CD1c-positive myeloid dendritic cell (primary cell): ENCODE results near the gene DACH1.
A peak's percentile ranks its signal among the peaks of the same experiment; 100 is the strongest.
"Not testable (repeated sequence)": the region's sequence is repeated elsewhere in the genome, so short reads cannot be mapped to it uniquely, and the experiment has no call there.

Experiments
- DNase-seq: peaks from one replicate; pipeline ENCODE4 v3.0.0-alpha.2; 2016; ENCODE audit errors: extremely low spot score

DACH1 gene

GRCh38 chr13:71865874-71866334 is 1.1 kb downstream of the DACH1 start:
- no peak for DNase-seq

DNA sequence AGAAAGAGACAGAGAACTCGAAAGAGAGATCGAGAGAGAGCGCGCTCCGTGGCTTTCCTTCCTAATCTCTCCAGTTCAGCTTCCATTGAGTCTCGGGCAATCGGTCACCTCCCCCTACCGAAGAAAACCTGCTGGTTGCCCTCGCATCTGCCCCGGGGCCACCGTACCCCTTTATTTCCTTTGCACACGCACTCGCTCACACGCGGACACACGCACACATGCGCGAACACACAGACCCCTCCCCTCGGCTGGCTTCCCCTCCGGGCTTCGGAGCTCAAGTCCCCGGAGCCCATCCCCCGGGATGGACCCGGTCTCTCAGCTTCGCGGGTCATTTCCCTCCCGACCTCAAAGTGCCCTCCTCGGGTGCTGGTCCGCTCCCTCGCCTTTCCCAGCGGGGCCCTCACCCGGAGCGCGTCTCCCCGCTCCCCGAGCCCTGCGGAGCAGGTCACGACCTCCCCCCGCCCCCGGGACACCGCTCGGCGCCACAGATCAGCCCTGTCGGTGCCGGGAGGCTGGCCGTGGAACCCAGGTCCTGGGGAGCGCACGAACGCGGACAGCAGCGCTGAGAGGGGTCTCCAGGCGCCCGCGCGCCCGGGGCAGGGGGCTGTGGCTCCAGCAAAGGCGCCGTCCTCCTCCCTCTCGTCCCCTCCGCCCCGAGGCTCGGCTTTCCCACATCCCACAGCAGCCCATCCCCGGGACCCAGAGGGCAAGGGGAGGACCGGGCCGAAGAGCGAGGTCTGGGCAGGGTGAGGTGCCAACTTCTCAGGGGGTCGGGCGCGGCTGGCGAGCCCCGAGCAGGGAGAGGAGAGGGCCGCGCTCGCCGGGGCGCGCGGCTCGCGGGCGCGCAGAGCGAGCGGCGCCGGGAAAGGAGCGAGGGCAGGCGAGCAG is 1.8 kb downstream of the DACH1 start:
- DNase-seq = peak; percentile 20

DNA sequence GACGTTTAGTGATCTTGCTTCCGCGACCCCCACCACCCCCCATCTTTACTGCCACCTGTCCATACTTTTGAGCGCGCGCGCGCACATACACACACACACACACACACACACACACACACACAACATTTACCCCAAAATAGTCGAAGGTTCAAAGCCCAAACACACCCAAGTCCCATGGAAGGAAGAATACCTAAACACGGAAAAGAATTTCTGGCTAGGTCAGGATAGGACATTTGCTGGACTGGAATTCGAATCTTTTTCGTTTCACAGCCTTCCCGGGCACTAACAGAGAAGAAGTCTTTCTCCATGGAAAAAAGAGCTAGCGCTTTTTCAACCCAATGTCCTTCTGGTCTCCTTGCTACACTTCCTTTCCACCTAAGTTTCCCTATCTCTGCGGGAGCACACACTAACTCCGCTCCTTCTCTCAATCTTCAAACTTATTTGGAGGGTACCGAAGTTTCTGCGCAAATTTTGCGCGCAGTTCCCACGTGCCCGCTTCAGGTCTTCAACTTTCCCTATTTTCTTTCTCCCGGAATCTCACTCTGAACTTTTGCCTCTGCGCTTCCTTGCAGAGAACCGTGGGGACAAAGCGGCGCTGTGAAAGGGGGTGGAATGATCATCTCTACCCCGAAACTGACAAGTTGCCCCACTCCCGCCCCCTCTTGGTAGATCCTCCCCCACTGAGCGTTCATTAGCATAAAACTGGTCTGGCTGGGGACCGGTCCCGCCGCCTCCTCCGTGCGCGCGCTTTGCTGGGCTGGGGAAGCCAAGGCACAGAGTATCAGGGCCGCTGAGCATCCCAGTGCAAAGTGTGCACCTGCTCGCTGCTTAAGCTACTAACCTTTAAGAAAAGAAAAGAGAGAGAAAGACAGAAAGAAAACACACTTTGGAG is 2.7 kb downstream of the DACH1 start:
- peak; percentile 35 for DNase-seq

DNA sequence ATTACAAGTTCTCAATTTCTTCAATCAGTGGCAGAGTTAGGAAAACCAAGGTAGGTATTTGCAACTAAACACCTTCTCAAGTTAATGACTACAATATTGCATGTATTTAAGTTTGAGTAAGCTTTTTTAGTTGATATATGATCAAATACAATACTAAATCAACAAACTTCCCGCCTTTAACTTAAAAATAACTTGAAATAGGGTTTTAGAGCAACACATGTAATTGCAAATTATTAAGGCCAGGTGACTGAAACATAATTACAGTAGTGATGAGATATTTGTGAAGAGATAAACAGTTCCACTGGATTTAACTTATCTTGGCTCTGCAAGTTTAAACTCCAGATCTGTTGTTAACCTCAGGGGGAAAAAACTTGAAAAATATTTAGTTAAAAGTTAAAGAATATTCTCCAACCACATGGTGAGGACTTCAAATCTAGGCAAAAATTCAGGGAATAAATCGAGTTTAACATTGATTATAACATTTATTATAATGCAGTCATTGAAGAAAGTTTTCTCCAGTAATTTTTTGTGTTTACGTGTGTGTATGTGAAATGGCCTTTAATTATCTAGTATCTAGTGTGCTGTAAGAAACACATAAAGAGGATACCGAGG is 3.6 kb downstream of the DACH1 start:
- DNase-seq = no peak

DNA sequence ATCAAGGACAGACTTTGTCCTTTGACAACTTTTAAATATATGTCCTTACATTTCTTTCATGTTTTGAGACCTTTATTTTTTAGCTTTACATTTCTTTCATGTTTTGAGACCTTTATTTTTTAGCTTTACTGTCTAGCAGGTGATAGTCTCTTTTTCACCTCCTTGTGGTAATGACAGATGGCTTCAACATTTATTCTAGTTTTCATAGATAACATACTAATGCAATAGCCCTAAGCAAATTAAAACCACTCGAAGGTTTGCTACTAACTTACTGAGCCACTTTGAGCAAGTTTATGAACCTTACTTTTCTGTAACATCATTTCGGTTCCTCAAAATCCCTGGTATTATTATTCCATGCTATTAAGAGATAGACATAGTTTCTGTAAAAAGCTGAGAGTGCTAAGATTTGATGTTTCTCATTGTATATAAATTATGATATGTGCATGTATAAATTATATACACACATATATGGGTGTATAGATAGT is 4.5 kb downstream of the DACH1 start:
- DNase-seq = no peak

GRCh38 chr13:71861769-71862458 is 5.1 kb downstream of the DACH1 start:
- DNase-seq = no peak

GRCh38 chr13:71860547-71861138 is 6.4 kb downstream of the DACH1 start:
- no peak for DNase-seq

DNA sequence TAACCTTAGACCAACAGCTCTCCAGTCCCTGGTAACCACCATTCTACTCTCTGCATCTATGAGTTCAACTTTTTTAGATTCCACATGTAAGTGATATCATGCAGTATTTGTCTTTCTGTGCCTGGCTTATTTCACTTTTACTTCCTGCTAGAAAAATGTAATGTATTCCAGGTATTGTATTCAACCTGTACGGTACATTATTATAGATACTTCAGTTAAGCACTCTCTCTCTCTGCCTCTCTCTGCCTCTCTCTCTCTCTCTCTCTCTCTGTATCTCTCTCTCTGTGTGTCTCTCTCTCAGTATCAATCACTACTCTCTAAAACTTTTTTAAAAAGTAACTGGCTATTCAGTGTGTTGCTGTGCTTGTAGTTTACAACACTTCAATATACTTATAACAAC is 8.4 kb downstream of the DACH1 start:
- DNase-seq = no peak

- no peak for DNase-seq
These were observed 10.4 kb downstream of the DACH1 start for GRCh38 chr13:71856548-71857043.

GRCh38 chr13:71854401-71854800 is 12.6 kb downstream of the DACH1 start:
- DNase-seq = no peak

- no peak for DNase-seq
These were observed 13.3 kb downstream of the DACH1 start for GRCh38 chr13:71853725-71854124.

GRCh38 chr13:71852736-71853135 is 14.3 kb downstream of the DACH1 start:
- DNase-seq = no peak

GRCh38 chr13:71851498-71852409 is 15.2 kb downstream of the DACH1 start:
- DNase-seq = no peak

DNA sequence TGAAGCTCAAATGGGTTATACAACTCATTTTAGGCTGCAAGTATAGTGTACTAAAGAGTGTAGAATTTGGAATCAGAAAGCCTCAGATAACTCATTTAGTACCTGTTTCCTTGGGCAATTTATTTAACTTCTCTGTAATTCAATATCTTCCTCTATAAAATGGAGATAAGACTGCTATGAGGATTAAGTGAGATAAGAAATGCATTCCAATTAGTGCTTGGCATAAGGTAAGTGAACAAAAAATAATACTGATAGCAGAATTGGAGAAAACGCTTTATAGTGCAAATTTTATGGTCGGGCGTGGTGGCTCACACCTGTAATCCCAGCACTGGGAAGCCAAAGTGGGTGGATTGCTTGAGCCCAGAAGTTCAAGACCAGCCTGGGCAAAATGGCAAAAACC is 25.0 kb downstream of the DACH1 start:
- no peak for DNase-seq

DNA sequence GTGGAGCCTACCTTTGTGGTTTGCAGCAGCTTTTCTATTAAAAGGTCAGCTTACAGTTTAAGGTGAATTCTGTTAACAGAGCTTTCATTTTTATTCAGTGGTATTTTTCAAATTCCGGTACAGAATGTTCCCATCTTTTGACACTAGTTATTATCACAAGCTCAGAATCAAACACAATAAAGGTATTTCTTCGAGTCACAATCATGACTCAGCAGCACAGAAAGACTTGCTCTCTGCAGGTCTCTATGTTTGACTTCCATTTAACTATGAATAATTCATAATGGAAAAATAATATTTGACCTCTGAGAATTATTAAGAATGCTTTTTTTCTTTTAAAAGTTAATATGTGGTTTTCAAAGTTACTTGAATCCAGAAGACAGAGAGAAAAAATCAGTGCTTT is 28.2 kb downstream of the DACH1 start:
- DNase-seq = no peak

DNA sequence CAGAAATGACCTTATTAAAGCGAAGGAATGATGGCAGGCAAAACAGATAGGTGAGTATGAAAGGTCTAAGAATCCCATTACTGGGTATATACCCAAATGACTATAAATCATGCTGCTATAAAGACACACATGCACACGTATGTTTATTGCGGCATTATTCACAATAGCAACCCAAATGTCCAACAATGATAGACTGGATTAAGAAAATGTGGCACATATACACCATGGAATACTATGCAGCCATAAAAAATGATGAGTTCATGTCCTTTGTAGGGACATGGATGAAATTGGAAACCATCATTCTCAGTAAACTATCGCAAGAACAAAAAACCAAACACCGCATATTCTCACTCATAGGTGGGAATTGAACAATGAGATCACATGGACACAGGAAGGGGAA is 29.4 kb downstream of the DACH1 start:
- DNase-seq = not testable (repeated sequence)

DNA sequence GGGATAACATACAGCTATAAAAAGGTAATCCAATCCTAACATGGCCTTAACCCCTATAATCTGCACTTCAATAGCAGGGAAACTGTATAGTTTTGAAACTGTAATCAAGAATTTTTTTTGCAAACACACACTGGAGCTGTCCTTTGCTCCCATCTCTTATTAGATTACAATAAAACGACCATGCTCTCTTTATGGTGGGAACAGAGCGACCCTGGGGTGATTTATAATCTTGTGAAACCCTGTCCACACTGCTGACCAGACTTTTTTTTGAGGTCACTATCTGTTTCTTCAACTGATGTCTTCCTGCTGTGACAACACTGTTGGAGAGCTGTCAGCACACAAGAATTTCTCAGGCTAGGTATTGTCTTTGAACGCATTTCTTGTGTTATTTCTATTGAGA is 35.3 kb downstream of the DACH1 start:
- no peak for DNase-seq

DNA sequence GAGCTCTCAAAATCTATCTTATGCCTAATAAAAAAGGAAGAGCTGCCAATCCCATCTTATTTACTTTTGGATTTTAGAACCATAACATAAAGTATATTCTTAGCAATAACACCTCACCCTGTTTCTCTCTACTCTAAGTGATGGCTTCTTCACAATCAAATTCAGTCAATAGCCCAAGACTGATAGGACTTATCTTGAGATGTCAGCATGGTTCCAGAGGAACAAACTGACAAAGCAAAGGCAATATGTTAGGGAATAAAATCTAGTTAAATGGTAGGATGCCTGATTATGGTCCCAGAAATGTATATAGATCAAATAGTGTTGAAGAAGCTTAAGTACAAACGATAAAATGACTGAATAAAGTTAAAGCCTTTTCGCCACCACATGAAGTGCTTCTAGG is 36.3 kb downstream of the DACH1 start:
- no peak for DNase-seq

DNA sequence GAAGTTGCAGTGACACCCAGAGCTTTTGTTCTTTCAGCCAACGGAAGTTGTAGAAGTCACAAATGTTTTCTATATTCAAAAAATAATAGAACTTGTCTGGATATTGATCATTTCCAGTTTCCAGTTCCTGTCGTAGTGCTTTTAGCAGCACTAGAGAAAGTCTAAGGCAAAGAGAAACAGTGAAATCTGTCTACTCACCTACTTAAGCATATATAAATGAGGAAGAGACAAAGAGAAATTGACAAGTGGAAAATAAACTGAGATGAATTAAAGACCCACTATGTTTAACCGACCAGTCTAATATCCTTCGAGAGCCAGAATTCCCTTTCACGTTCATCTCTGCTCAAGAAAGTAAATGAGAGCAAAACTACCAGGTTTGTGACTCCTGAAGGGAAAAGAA is 36.7 kb downstream of the DACH1 start:
- no peak for DNase-seq

DNA sequence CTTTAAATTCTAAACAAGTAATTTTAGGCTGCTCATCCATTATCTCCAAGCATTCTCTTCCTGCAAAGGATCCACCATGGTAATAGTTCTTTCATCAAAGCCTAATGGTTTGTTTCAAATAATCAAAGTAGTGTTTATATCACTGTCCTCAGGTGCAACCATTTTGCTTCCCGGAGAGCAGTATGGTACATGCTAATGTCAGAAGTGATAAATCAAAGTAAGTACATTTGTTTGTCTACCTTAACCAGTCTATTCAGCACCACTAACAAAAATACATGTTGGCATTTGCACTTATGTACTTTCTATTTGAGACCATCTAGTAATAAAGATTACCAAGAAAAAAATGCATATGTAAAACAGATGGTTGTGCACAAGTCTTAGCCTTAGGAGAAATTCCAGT is 37.5 kb downstream of the DACH1 start:
- no peak for DNase-seq
